GM23248 (cell line): ENCODE results near the gene IL20RA. TPM values are rescaled to one million over a fixed set of nuclear protein-coding genes. Genes with fewer than 3 reads are reported as not detected.

Experiments used
- DNase-seq: peaks from one replicate; pipeline ENCODE4 v3.0.0-alpha.2; 2015
- H2AFZ ChIP-seq: fragments of 200-600 bp; sonication (generic); 2 replicates; pipeline ENCODE4 v1.6.1; 2016; ENCODE audit warnings: antibody characterized with exemption
- H3F3A ChIP-seq: fragments of 200-600 bp; sonication (generic); 2 replicates; pipeline ENCODE4 v1.6.1; 2016; ENCODE audit warnings: mild to moderate bottlenecking, antibody characterized with exemption, mixed run types; ENCODE audit not compliant: insufficient read depth
- H3K27ac ChIP-seq: fragments of 200-600 bp; sonication (generic); 2 replicates; pipeline ENCODE4 v1.5.1; 2016; ENCODE audit warnings: mild to moderate bottlenecking
- H3K27me3 ChIP-seq: fragments of 200-600 bp; sonication (generic); replicated peaks from 2 replicates; pipeline ENCODE4 v1.6.1; 2016; ENCODE audit warnings: mild to moderate bottlenecking; ENCODE audit not compliant: insufficient read depth
- H3K36me3 ChIP-seq: fragments of 200-600 bp; sonication (generic); 2 replicates; pipeline ENCODE4 v1.6.1; 2016; ENCODE audit warnings: low read depth, mild to moderate bottlenecking
- H3K4me1 ChIP-seq: fragments of 200-600 bp; sonication (generic); 2 replicates; pipeline ENCODE4 v1.6.1; 2016; ENCODE audit warnings: mild to moderate bottlenecking; ENCODE audit not compliant: insufficient read depth
- H3K4me2 ChIP-seq: fragments of 200-600 bp; sonication (generic); one replicate; pipeline ENCODE4 v1.6.1; 2016; ENCODE audit warnings: mild to moderate bottlenecking; ENCODE audit not compliant: unreplicated experiment
- H3K4me3 ChIP-seq: fragments of 200-600 bp; sonication (generic); 2 replicates; pipeline ENCODE4 v1.5.1; 2016; ENCODE audit warnings: mild to moderate bottlenecking
- H3K79me2 ChIP-seq: fragments of 200-600 bp; sonication (generic); 2 replicates; pipeline ENCODE4 v1.6.1; 2016; ENCODE audit warnings: mild to moderate bottlenecking; ENCODE audit not compliant: insufficient read depth
- H3K9ac ChIP-seq: fragments of 200-600 bp; sonication (generic); 2 replicates; pipeline ENCODE4 v1.6.1; 2016; ENCODE audit warnings: mild to moderate bottlenecking
- H3K9me2 ChIP-seq: fragments of 200-600 bp; sonication (generic); 2 replicates; pipeline ENCODE4 v1.6.1; 2016; ENCODE audit warnings: mixed run types, mild to moderate bottlenecking, moderate library complexity; ENCODE audit not compliant: insufficient read depth
- H3K9me3 ChIP-seq: fragments of 200-600 bp; sonication (generic); one replicate; pipeline ENCODE4 v1.6.1; 2017; ENCODE audit warnings: low read depth
- H4K20me1 ChIP-seq: fragments of 200-600 bp; sonication (generic); 2 replicates; pipeline ENCODE4 v1.6.0; 2016; ENCODE audit not compliant: insufficient read depth
- EZH2 ChIP-seq: fragments of 200-600 bp; sonication (generic); IDR thresholded peaks from 2 replicates; pipeline ENCODE4 v1.6.1; 2018; ENCODE audit warnings: antibody characterized with exemption, mild to moderate bottlenecking; ENCODE audit not compliant: insufficient read depth, poor library complexity, severe bottlenecking
- EZH2phosphoT487 ChIP-seq: fragments of 200-600 bp; sonication (generic); IDR thresholded peaks from 2 replicates; pipeline ENCODE4 v1.6.1; 2018; ENCODE audit warnings: antibody characterized with exemption, moderate library complexity, mild to moderate bottlenecking, low read depth; ENCODE audit not compliant: insufficient read depth
- WGBS, 2 experiments: methylation state at CpG; one replicate each; pipeline ENCODE4 v1.1.6; 2015 to 2017; ENCODE audit warnings: low lambda C conversion rate in 2 of 2, low coverage in 1 of 2; ENCODE audit errors: missing lambda C conversion rate in 2 of 2; 5-methylcytosine and 5-hydroxymethylcytosine counted together
- in situ Hi-C: fragments of 300-500 bp; cut with MboI; formaldehyde crosslinking; loops from 2 replicates; pipeline ENCODE4 v1.15.0; 2020
- polyA plus RNA-seq: library from polyadenylated mRNA; unstranded; fragments of >200 nt; fragmentation: Nextera tagmentation; extraction: Ambion mirVana; gene quantifications from 2 replicates; pipeline ENCODE4 v1.2.1, GENCODE V29; 2016
- total RNA-seq: library from RNA; depleted of rRNA; stranded (reverse); fragments of >200 nt; shearing (Covaris generic); gene quantifications from 2 replicates; pipeline ENCODE4 v1.2.3, GENCODE V29; 2014

The IL20RA gene
- total and polyA plus RNA-seq, 2 experiments from 2014 or later, result not detected

DNA sequence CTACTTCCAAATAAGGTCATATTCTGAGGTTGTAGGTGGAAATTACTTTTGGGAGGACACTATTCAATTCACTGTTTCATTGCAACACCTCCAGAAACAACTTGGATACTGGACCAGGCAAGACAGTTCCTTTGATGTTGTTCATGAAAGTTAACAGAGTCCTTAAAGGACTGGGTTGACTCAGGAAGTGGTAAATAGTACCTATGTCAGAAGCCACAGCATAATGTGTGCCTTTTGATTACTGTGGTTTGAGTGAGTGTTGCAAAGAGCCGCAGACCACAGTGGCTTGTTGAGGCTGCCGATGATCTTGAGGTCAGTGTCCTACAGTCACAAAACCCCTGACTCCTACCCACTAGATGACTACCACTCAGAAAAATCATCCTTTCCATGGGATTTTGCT is 10.9 kb downstream of the IL20RA start:
- Histone ChIP-seq H3K4me2 (no peak overlapping the region), H3K4me3 (no peak overlapping the region), H3K27me3 (no peaks in the 10 kb centered on the region; the same call in 1 of the 2 replicates), H3K36me3 (no peaks in the 10 kb centered on the region), H3K79me2 (no peaks in the 10 kb centered on the region), H2AFZ (no peak overlapping the region), H3K9me3 (no peaks in the 10 kb centered on the region), H3K4me1 (no peaks in the 10 kb centered on the region), H3F3A (no peaks in the 10 kb centered on the region), H3K9ac (no peak overlapping the region), H3K9me2 (no peaks in the 10 kb centered on the region), H3K27ac (no peak overlapping the region), H4K20me1 (no peaks in the 10 kb centered on the region)
- TF ChIP-seq EZH2, result no peak
- no peak for TF ChIP-seq EZH2phosphoT487
- WGBS, 2 experiments, result 60 to 71% methylated on average over 2 of the region's 2 CpGs
- in situ Hi-C loops, result no loop called here
- DNase-seq, result no peak

DNA sequence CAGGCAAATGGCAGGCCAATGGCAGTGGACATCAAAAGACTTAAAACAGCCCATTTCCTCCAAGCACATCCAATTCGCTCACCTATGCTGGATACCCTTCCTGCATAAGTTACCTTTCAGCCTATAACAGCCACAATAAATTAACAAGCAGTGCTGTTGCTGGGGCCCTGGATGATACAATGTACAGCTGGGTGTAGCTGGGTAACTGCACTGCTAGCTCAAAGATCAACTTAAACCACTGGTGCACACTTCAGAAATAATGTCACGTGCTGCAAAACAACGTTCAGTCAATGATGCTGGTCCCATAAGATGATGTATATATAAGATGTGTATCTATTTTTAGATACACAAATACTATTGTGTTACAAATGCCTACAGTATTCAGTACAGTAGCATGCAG is 13.6 kb downstream of the IL20RA start:
- no peak overlapping the region for H2AFZ ChIP-seq
- no peaks in the 10 kb centered on the region; the same call in 1 of the 2 replicates for H3K27me3 ChIP-seq
- H3K36me3 ChIP-seq, result no peaks in the 10 kb centered on the region
- H3K9ac ChIP-seq, result no peak overlapping the region
- H3K9me3 ChIP-seq, result no peaks in the 10 kb centered on the region
- H3F3A ChIP-seq, result no peaks in the 10 kb centered on the region
- H3K4me1 ChIP-seq, result no peaks in the 10 kb centered on the region
- H3K4me2 ChIP-seq, result no peak overlapping the region
- no peaks in the 10 kb centered on the region for H3K79me2 ChIP-seq
- no peak overlapping the region for H3K4me3 ChIP-seq
- TF ChIP-seq EZH2 (no peak), EZH2phosphoT487 (no peak)
- in situ Hi-C loops, result no loop called here
- H4K20me1 ChIP-seq, result no peaks in the 10 kb centered on the region
- no peak for DNase-seq
- no peaks in the 10 kb centered on the region for H3K9me2 ChIP-seq
- H3K27ac ChIP-seq, result no peak overlapping the region
- WGBS, 2 experiments, result 20 to 28% methylated on average over 3 of the region's 3 CpGs

DNA sequence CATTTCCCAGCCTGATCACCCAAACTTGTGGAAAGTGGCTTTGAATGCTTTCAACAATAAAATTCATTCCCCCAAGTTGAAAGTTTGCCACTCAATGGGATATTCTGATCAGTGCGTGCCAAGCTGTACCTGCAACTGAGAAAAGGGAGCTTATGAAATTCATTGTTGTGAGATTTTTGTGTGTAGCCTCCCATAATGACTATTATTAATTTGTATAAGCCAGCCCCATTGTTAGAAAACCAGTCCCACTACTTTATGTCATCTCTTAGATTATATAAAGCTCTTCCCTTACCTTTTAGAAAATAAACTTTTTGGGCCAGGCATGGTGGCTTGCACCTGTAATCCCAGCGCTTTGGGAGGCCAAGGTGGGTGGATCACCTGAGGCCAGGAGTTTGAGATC is 15.9 kb downstream of the IL20RA start:
- H4K20me1 ChIP-seq, result no peaks in the 10 kb centered on the region
- TF ChIP-seq EZH2 (no peak), EZH2phosphoT487 (no peak)
- no peak overlapping the region for H2AFZ ChIP-seq
- H3K4me2 ChIP-seq, result no peak overlapping the region
- no peak overlapping the region for H3K27ac ChIP-seq
- no peaks in the 10 kb centered on the region for H3K27me3 ChIP-seq
- no peak for DNase-seq
- H3K4me3 ChIP-seq, result no peak overlapping the region
- H3K79me2 ChIP-seq, result no peaks in the 10 kb centered on the region
- no peaks in the 10 kb centered on the region for H3K9me3 ChIP-seq
- no peak overlapping the region for H3K9ac ChIP-seq
- H3K9me2 ChIP-seq, result no peaks in the 10 kb centered on the region
- 29 to 37% methylated on average over 2 of the region's 2 CpGs for WGBS, 2 experiments
- no peaks in the 10 kb centered on the region for H3F3A ChIP-seq
- H3K36me3 ChIP-seq, result no peaks in the 10 kb centered on the region
- H3K4me1 ChIP-seq, result no peaks in the 10 kb centered on the region
- in situ Hi-C loops, result no loop called here

DNA sequence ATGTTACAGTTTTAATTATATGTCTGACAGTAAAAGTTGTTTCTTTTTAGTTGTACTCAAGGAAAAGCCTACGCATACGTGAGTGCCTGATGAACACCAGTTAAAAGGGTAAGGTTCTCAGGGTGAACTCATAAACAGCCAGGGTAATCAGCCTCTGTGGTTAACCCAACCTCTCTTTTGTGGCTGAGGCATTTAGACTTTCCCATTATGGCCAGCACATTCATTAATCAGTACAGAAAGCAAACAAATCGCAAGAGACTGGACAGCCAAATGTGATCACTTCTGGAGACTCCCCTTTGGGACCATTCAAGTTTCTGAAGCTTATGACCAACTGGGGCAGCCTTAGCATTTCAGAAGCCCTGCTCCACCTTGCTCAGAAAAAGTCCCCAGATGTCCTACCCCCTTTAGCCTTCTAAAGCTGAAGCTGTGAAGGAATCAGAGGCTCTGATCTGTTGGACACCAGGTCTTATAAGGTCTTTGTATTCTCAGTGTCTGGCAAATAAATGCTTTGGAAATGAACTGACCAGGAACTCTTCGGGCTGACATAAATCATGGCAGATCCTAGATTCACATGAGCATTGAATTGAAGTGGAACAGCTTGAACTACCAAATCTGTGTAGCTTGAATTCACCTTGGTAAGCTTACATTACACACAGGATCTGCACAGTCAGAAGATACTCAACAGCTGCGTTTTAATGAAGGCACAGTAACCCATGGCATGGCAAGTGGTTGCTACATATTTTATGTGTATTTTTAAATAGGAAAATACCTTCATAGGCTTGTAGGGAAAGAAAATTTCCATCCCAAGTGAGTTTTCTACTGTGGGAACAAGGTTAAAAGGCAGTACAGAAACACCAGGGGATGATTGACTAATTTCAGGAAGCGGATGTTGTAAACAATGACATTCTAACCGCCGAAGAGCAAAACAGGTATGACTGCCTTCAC is 18.7 kb downstream of the IL20RA start:
- Histone ChIP-seq H4K20me1 (no peaks in the 10 kb centered on the region), H3K9me3 (no peaks in the 10 kb centered on the region), H3K27me3 (no peaks in the 10 kb centered on the region), H3K9ac (no peak overlapping the region), H3K4me3 (no peak overlapping the region), H3K79me2 (no peaks in the 10 kb centered on the region), H2AFZ (no peak overlapping the region), H3K9me2 (no peaks in the 10 kb centered on the region), H3K4me1 (no peaks in the 10 kb centered on the region), H3F3A (no peaks in the 10 kb centered on the region), H3K27ac (no peak overlapping the region), H3K36me3 (no peaks in the 10 kb centered on the region), H3K4me2 (no peak overlapping the region)
- WGBS, 2 experiments, result 69 to 70% methylated on average over 8 of the region's 8 CpGs
- TF ChIP-seq EZH2phosphoT487 (no peak), EZH2 (no peak)
- in situ Hi-C loops, result no loop called here
- DNase-seq, result no peak
